COR-L47 (cell line): ENCODE measurements around the gene CGB2.

Experiments used
- DNase-seq: peaks from one replicate; lab custom pipeline; 2025; lab: John Stamatoyannopoulos, UW

CGB2 gene

GRCh38 chr19:49067554-49067953 lies 35.9 kb downstream of the CGB2 start:
- DNase-seq: no peak

GRCh38 chr19:49069026-49069425 lies 37.3 kb downstream of the CGB2 start:
- DNase-seq: no peak

- DNase-seq: no peak
Observed at GRCh38 chr19:49070416-49070815, 38.7 kb downstream of the CGB2 start.

GRCh38 chr19:49071860-49072547 lies 40.3 kb downstream of the CGB2 start:
- no peak for DNase-seq

- no peak for DNase-seq
Observed at GRCh38 chr19:49073514-49074378, 42.1 kb downstream of the CGB2 start.

GRCh38 chr19:49074869-49075268 lies 43.2 kb downstream of the CGB2 start:
- peak; percentile 38 for DNase-seq

- no peak for DNase-seq
Observed at GRCh38 chr19:49080392-49080791, 48.7 kb downstream of the CGB2 start.

GRCh38 chr19:49081273-49081672 lies 49.6 kb downstream of the CGB2 start:
- DNase-seq: no peak
